HG03039 (cell line): Measurements from ENCODE around the gene RGS3.

ENCODE experiments used
- ATAC-seq: cut with Tn5 transposase; IDR thresholded peaks from one replicate; pipeline ENCODE4 v1.9.1; 2021; ENCODE audit warnings: mild to moderate bottlenecking, moderate library complexity; ENCODE audit not compliant: unreplicated experiment

RGS3 gene

GRCh38 chr9:113568571-113569321, 105.2 kb downstream of the RGS3 start:
- no peak for ATAC-seq

- ATAC-seq: no peak
Observed at GRCh38 chr9:113569472-113570060, 106.0 kb downstream of the RGS3 start.

DNA sequence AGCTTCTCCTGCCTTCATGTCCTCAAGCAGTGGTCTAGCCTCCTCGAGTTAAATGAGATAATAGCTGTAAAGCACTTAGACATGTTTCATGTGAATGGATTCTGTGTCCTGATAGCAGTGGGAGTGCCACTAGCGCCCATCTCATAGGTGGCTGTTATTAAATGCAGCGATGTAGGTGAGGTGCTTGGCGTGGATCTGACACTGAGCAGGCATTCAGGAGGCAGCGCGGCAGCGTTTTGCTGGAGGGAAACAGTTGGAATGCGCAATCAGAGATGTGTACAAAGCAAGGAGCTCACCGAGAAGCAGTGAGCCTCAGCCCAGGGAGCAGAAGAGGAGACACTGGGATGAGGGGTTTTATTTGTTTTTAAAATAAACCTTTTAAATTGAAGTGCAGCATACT, 106.6 kb downstream of the RGS3 start:
- ATAC-seq: no peak

DNA sequence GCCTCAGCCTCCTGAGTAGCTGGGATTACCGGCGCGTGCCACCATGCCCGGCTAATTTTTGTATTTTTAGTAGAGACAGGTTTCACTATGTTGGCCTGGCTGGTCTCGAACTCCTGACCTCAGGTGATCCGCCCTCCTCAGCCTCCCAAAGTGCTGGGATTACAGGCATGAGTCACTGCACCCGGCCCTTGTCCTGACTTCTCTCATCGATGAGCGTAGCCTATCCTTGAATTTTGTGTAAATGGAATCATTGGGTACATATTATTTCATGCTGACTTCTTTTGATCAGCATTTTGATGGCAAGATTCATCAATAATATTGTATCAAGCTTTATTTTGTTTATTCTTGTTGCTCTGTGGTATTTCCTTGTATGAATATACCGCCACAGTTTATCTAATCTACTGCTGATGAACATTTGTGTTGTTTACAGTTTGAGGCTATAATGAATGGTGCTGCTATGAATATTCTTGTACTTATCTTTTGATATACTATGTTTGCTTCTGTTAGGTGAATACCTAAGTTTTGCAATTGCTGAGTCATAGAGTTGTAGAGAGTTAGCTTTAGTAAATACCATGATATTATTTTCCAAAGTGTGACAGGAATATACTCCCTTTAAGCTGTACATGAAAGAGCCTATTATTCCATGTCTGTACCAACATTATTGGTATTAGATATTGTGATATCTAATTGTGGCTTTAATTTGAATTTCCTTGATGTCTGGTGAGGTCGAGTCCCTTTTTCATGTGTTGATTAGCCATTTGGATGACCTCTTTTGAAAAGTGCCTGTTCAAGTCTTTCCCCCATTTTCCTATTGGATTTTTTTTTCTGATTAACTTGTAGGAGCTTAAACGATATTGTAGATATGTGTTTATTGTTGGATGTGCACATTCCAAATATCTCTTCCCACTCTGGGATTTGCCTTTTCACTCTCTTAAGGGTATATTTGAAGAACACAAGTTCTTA, 107.5 kb downstream of the RGS3 start:
- no peak for ATAC-seq

DNA sequence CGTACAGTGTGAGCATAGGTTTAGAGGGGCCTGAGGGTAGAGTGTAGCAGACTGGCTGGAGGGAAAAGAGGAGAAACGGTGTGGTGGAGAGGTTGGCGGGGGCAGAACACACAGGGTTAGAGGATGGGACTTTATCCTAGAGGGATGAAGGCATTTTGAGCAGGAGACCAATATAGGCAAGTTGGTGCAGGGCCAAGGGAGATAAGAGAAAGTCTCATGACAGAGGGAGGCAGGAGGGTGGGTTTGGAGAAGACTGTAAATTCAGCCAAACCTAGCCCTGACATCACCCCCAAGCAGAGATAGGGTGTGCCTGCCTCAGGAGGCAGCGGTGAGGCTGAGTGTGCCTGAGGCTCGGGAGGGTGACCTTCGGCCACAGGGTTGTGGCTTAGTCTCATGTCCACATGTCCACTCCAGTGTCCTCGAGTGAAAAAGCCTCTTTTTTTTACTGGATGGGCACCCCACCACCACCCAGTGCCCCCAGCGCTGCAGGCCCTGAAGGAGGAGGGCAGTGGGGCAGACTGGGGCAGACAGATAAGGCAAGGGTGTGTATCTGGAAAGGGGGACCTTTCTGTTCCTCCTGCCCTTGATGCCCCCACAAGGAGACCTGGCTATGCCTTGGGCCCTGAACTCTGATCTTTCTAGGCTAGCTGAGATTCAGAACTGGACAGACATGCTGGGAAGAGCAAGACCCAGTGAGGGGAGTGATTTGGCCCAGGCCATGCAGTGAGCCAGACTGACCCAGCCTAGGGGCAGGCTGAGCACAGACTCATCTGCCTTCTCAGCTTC, 108.7 kb downstream of the RGS3 start:
- no peak for ATAC-seq

GRCh38 chr9:113573046-113573958, 109.8 kb downstream of the RGS3 start:
- ATAC-seq: no peak

GRCh38 chr9:113573959-113574352, 110.4 kb downstream of the RGS3 start:
- ATAC-seq: no peak

DNA sequence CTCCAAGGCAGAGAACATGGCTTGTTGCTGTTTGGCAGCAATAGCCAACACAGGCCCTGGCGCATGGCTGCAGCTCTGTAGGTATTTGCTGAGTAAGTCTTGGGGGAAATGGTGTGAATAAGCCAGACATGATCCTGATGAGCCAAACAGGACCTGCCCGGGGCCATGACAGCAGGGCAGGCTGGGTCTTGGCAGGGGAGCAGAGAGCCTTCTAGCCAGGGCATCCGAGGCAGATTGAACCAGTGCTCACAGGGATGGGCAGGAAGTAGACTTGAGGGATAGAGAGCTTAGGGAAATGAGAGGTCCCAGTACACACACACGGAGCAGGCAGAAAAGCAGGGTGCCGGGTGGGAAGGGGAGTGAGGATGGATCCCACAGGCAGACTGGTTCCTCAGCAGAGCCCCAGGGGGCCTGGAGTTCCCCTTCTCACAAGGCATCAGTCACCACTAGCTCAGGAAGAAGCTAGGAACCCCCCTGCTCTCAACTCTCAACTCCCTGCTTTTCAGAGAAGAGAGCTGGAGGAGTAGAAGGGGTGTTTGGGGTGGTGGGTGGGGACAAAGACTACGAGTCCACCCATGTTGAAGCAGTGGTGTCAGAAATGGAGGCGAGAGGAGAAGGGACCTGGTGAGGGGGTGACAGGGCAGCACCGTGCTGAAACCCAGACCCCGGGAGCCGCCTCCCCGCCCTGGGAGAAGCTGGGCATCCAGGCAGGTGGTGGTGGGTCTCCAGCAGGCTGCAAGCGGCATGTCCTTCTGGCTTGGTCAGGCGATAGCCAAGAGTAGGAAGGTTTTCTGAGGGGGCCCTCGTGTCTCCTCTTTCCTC, 111.1 kb downstream of the RGS3 start:
- no peak for ATAC-seq

DNA sequence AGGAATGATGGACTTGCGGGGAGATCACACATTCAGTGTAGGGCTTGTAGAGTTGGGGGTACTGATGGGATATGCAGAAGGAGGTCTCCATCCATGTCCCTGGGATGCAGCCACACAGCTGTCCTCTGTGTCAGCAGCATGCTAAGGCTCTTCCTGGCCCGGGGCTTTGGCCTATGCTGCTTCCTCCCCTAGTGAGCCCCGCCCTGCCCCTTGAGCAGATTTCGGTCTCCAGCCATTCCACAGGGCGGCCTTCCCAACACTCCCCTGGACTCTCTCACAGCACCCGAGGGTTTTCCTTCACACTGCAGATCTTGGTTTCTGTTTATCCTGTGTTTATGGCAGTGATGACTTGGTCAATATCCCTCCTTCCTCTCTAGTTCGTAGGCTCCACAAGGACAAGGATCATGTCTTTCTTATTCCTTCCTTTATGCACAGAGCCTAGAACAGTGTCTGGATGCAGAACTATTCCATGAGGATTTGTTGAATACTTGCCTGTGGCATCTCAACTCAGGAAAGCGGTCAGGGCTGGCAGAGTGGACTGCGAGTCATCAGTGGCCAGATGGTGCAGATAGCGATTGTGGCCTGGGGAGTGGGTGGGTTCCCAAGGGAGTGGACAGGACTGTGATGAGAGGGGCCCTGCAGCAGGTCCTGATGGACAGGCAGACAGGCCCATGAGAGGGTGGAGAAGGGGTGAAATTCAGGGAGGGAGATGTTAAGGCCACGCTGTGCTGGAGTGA, 114.2 kb downstream of the RGS3 start:
- no peak for ATAC-seq

GRCh38 chr9:113578279-113578865, 114.8 kb downstream of the RGS3 start:
- ATAC-seq: no peak

GRCh38 chr9:113578882-113579282, 115.4 kb downstream of the RGS3 start:
- peak; percentile 35 for ATAC-seq

DNA sequence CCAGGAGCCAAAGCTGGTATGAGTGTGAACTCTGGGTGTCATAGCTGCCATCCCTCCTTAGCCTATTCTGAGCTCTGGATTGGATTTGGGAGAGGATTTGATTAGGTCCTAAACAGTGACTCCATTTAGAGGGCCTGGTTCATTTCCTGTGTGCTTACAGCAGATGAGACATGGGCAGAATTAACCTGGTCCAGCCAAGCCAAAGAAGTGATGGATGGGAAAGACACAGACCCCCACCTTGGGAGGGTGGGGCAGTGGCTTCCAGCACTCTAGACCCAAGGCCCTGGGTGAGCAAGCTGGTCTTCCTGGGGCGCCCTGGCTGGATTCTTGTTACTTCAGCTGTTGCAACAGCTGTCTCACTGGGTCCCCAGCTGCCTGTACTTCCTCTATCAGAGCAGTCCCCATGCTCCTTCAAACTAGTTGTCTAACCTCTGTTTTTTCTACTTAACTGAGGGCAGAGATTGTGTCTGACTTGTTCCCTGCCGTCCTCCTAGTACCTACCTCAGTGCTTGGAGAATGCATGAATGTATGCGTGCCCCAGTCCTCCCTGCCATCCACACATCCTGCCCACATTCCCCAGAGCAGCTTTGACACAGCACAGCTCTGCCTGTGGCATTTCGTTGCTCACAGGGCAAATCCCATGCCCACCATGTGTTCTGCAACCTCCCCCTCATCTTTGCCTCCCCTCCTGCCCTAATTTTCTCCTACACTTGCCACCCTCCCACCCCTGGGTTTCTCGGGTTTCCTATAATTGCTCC, 115.9 kb downstream of the RGS3 start:
- no peak for ATAC-seq

DNA sequence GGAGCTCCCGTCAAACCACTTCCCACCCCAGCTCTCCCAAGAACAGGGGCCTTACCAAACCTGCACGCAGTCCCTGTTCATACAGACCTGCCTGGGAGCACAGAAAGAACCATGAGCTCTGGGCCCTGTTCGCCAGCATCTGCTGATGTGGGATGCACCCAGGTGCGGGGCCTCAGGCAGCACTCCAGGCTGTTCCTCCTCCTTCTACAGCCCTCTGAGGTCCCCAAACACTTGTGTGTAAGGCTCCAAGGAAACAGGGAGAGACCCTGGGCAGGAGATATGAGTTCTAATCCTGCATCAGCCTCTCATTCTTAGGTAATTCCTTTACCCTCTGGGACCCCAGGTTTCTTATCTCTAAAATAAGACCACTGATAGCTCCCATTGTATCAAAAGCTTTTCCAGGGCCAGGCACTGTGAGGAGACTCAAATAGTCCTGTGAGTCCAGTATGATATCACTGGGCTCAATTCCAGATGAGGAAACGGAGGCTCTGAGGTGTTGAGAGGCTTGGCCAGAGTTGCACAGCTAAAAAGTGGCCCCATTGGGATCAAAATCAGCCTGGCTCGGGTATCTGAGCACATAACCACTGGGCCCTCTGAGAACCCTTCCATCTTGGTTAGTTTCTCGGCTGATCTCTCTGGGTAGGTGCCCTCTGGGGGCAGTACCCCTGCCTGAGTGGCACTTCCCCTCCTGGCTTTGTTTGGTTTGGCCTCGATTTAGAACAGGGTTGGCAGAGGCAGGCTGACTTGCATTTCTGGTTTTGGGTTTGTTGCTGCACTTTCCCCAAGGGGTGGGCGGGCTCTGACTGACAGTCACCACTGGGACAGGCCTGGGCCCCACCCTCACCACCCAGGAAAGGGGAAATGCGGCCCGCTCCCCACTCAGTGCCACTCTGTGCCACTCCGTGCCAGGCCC, 116.8 kb downstream of the RGS3 start:
- no peak for ATAC-seq

DNA sequence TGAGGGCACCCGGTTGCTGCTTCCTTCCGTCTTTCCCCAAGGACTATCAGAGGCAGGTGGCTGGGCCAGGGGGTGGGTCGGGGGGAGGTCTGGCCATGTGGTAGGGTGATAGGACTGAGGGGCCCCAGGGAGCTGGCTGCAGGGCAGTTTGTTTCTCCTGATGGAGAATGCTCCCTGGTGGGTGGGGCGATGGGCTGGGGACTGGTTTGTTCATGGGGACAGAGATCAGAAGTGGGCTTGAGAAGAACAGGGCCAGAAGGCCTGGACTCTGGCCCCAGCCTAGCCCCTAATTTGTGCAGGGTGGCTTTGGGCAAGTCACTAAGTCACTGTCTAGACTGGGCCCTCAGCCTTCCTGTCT, 117.4 kb downstream of the RGS3 start:
- no peak for ATAC-seq

DNA sequence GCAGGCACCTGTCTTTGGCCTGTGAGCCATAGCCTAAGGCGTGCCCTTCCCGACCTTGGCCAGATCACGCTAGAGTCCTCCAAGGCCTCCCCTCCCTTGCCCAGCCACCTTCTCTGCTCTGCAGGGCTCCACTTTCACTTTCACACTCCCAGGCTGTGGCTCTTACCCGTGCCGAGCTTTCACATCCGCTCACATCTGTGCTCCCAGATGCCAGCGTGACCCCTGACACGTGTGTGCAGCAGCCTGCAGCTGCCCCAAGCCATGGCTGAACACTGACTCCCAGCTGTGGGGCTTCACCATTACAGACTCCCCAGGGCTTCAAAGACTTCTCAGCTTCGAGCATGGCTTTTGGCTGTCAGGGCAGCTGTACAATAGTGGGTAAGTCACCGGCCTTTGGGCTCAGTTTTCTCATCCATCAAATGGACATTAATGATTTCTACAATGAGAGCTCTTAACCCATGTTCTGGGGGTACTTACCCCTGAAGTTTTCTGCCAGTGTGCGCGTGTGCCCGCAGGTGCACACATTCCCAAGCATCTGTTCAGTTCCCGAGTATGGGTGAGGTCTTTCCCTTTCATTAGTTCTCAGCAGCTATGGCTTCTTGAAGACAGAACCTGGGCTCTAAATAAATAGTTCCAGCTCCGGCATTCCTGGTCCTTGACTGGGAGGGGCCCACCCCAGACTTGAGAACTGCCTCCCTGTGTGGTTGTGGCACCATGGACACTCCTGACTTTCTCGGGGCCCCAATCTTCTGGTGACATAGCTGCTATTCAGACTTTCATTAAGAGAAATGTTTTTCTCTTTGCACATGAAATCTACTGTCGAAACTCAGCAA, 118.6 kb downstream of the RGS3 start:
- ATAC-seq: peak; percentile 79
